H9 (cell line): ENCODE results near the gene SFXN5. TPM values are rescaled to one million over a fixed set of nuclear protein-coding genes. Genes with fewer than 3 reads are reported as not detected.

ENCODE experiments used
- DNase-seq: peaks from one replicate; pipeline ENCODE4 v3.0.0-alpha.2; 2017
- H2AFZ ChIP-seq: one replicate; pipeline ENCODE4 v1.6.1; 2013; ENCODE audit warnings: mild to moderate bottlenecking, low read length, control low read depth, moderate library complexity
- H2AK5ac ChIP-seq: 2 replicates; pipeline ENCODE4 v1.6.1; 2013; ENCODE audit warnings: low read length, control low read depth, mixed read lengths; ENCODE audit not compliant: insufficient read length
- H2BK120ac ChIP-seq: one replicate; pipeline ENCODE4 v1.6.1; 2013; ENCODE audit warnings: low read depth, mild to moderate bottlenecking, low read length, control low read depth, inconsistent platforms; ENCODE audit not compliant: poor library complexity, severe bottlenecking
- H2BK12ac ChIP-seq: 2 replicates; pipeline ENCODE4 v1.6.1; 2013; ENCODE audit warnings: low read length, control low read depth, mixed read lengths, low read depth; ENCODE audit not compliant: insufficient read length
- H2BK15ac ChIP-seq: 2 replicates; pipeline ENCODE4 v1.6.1; 2013; ENCODE audit warnings: low read depth, low read length, control low read depth
- H2BK20ac ChIP-seq: one replicate; pipeline ENCODE4 v1.6.1; 2013; ENCODE audit warnings: low read depth, mild to moderate bottlenecking, low read length, control low read depth, inconsistent platforms; ENCODE audit not compliant: poor library complexity, severe bottlenecking
- H2BK5ac ChIP-seq: 2 replicates; pipeline ENCODE4 v1.6.1; 2013; ENCODE audit warnings: low read length, control low read depth, mixed read lengths; ENCODE audit not compliant: insufficient read length
- H3K14ac ChIP-seq: 2 replicates; pipeline ENCODE4 v1.6.1; 2013; ENCODE audit warnings: low read length, control low read depth; ENCODE audit not compliant: insufficient read depth
- H3K18ac ChIP-seq: 2 replicates; pipeline ENCODE4 v1.6.1; 2013; ENCODE audit warnings: low read depth, mild to moderate bottlenecking, mixed read lengths, low read length, control low read depth; ENCODE audit not compliant: insufficient read length
- H3K23ac ChIP-seq: 2 replicates; pipeline ENCODE4 v1.6.1; 2013; ENCODE audit warnings: low read length, control low read depth, mixed read lengths, low read depth; ENCODE audit not compliant: insufficient read length
- H3K23me2 ChIP-seq: 2 replicates; pipeline ENCODE4 v1.6.1; 2013; ENCODE audit warnings: low read depth, mild to moderate bottlenecking, mixed read lengths, low read length, control low read depth; ENCODE audit not compliant: insufficient read length, poor library complexity, severe bottlenecking
- H3K27ac ChIP-seq: 2 replicates; pipeline ENCODE4 v1.5.1; 2013; ENCODE audit warnings: low read length, control low read depth, mixed read lengths, low read depth; ENCODE audit not compliant: insufficient read length
- H3K27me3 ChIP-seq: 2 replicates; pipeline ENCODE4 v1.6.1; 2013; ENCODE audit warnings: low read length, control low read depth, inconsistent platforms; ENCODE audit not compliant: insufficient read depth
- H3K4ac ChIP-seq: 2 replicates; pipeline ENCODE4 v1.6.1; 2013; ENCODE audit warnings: low read depth, mild to moderate bottlenecking, control low read depth, inconsistent platforms, low read length, moderate library complexity
- H3K4me1 ChIP-seq: 2 replicates; pipeline ENCODE4 v1.6.1; 2013; ENCODE audit warnings: low read length, control low read depth, inconsistent platforms; ENCODE audit not compliant: insufficient read depth
- H3K4me2 ChIP-seq: 2 replicates; pipeline ENCODE4 v1.6.1; 2013; ENCODE audit warnings: low read length, control low read depth, mixed read lengths; ENCODE audit not compliant: insufficient read length, insufficient read depth
- H3K56ac ChIP-seq: 2 replicates; pipeline ENCODE4 v1.6.1; 2013; ENCODE audit warnings: low read depth, mild to moderate bottlenecking, mixed read lengths, low read length, control low read depth; ENCODE audit not compliant: insufficient read length
- H3K79me1 ChIP-seq: 2 replicates; pipeline ENCODE4 v1.6.1; 2013; ENCODE audit warnings: low read depth, mild to moderate bottlenecking, moderate library complexity, low read length, control low read depth, inconsistent platforms; ENCODE audit not compliant: insufficient read depth, poor library complexity, severe bottlenecking
- H3K79me2 ChIP-seq: 2 replicates; pipeline ENCODE4 v1.6.1; 2013; ENCODE audit warnings: low read length, control low read depth, inconsistent platforms; ENCODE audit not compliant: insufficient read depth
- H3K9ac ChIP-seq: 2 replicates; pipeline ENCODE4 v1.6.1; 2013; ENCODE audit warnings: low read length, control low read depth, mixed read lengths; ENCODE audit not compliant: insufficient read length; ENCODE audit errors: extremely low read depth
- H3K9me3 ChIP-seq: one replicate; pipeline ENCODE4 v1.6.1; 2013; ENCODE audit warnings: low read depth, low read length, inconsistent platforms; ENCODE audit not compliant: control insufficient read depth
- H3T11ph ChIP-seq: one replicate; pipeline ENCODE4 v1.6.1; 2013; ENCODE audit warnings: mild to moderate bottlenecking, low read length, control low read depth, inconsistent platforms
- H4K20me1 ChIP-seq: one replicate; pipeline ENCODE4 v1.6.1; 2013; ENCODE audit not compliant: control insufficient read depth, insufficient read length, insufficient read depth
- H4K5ac ChIP-seq: 2 replicates; pipeline ENCODE4 v1.6.1; 2013; ENCODE audit warnings: low read depth, mild to moderate bottlenecking, mixed read lengths, low read length, control low read depth; ENCODE audit not compliant: insufficient read length
- H4K8ac ChIP-seq: replicated peaks from 2 replicates; pipeline ENCODE4 v1.6.1; 2013; ENCODE audit warnings: low read length, control low read depth, mixed read lengths, low read depth; ENCODE audit not compliant: insufficient read length
- H4K91ac ChIP-seq: 2 replicates; pipeline ENCODE4 v1.6.1; 2013; ENCODE audit warnings: low read depth, mild to moderate bottlenecking, moderate library complexity, mixed read lengths, low read length, control low read depth; ENCODE audit not compliant: insufficient read length
- H3K27ac Mint-ChIP-seq, 3 experiments: 2 replicates in 2 of 3; 3 replicates in 1 of 3; pipeline ENCODE4 v1.8.0; 2020 to 2021; ENCODE audit warnings: mixed read lengths in 3 of 3, mild to moderate bottlenecking in 1 of 3, moderate library complexity in 1 of 3
- H3K27me3 Mint-ChIP-seq: 2 replicates; pipeline ENCODE4 v1.8.0; 2021; ENCODE audit warnings: low read depth, mild to moderate bottlenecking, moderate library complexity, mixed read lengths
- H3K36me3 Mint-ChIP-seq, 3 experiments: 2 replicates in 2 of 3; 3 replicates in 1 of 3; pipeline ENCODE4 v1.8.0; 2020 to 2021; ENCODE audit warnings: low read depth in 3 of 3, mixed read lengths in 3 of 3; ENCODE audit not compliant: insufficient read depth in 1 of 3
- H3K4me1 Mint-ChIP-seq, 2 experiments: 2 replicates each; pipeline ENCODE4 v1.8.0; 2020; ENCODE audit warnings: mixed read lengths in 2 of 2
- H3K4me3 Mint-ChIP-seq, 2 experiments: 2 replicates in 1 of 2; 3 replicates in 1 of 2; pipeline ENCODE4 v1.8.0; 2020 to 2021; ENCODE audit warnings: mild to moderate bottlenecking in 2 of 2, mixed read lengths in 2 of 2, moderate library complexity in 1 of 2
- H3K9me3 Mint-ChIP-seq, 2 experiments: 2 replicates in 1 of 2; 3 replicates in 1 of 2; pipeline ENCODE4 v1.8.0; 2020; ENCODE audit warnings: mild to moderate bottlenecking in 2 of 2, mixed read lengths in 2 of 2, moderate library complexity in 1 of 2
- CTCF ChIP-seq: fragments of 200-600 bp; sonication (generic); conservative IDR thresholded peaks from 3 replicates; pipeline ENCODE4 v1.8.0; 2021; ENCODE audit warnings: antibody characterized with exemption, mild to moderate bottlenecking
- WGBS: extraction: QIAGEN DNeasy Blood & Tissue Kit; methylation state at CpG from one replicate; pipeline ENCODE4 v1.1.7; 2013; ENCODE audit warnings: missing lambda C conversion rate, low lambda C conversion rate, mixed read lengths; ENCODE audit not compliant: insufficient read length; ENCODE audit errors: extremely low coverage; 5-methylcytosine and 5-hydroxymethylcytosine counted together
- total RNA-seq: library from RNA; stranded (reverse); gene quantifications from 2 replicates; pipeline ENCODE4 v1.2.1, GENCODE V29; 2021

SFXN5 gene
- total RNA-seq, 1 experiment from 2014 or later = 30.9 TPM

GRCh38 chr2:72965016-72965415 lies 106.5 kb downstream of the SFXN5 start:
- no peaks in the 10 kb centered on the region; the same call in 1 of the 2 replicates for H3K27me3 ChIP-seq
- no peak for TF ChIP-seq CTCF
- peaks cover 12% of the 10 kb centered on the region for H3K27me3 Mint-ChIP-seq
- H4K5ac ChIP-seq = no peak overlapping the region
- no peaks in the 10 kb centered on the region for H3K23me2 ChIP-seq
- no peaks in the 10 kb centered on the region for H3K79me2 ChIP-seq
- H3K9me3 Mint-ChIP-seq = no peaks in the 10 kb centered on the region
- H4K8ac ChIP-seq = no peak overlapping the region
- no CpG with 5 or more reads among the region's 12 CpGs for WGBS
- no peak overlapping the region for H2BK5ac ChIP-seq
- H3K27ac Mint-ChIP-seq = 0 out of 7 replicates have a peak overlapping the region, but pooled peaks of 1 of the 3 experiments have one; percentile 11
- H3K23ac ChIP-seq = no peak overlapping the region
- no peak overlapping the region for H3K27ac ChIP-seq
- no peak overlapping the region for H4K91ac ChIP-seq
- no peak overlapping the region for H2AK5ac ChIP-seq
- no peak overlapping the region for H2BK15ac ChIP-seq
- H3K4me2 ChIP-seq = no peak overlapping the region
- no peak overlapping the region for H2AFZ ChIP-seq
- H3K56ac ChIP-seq = no peak overlapping the region
- no peak overlapping the region for H3K4me3 Mint-ChIP-seq
- no peak overlapping the region for H3T11ph ChIP-seq
- no peak for DNase-seq
- H2BK120ac ChIP-seq = no peak overlapping the region
- H2BK12ac ChIP-seq = no peak overlapping the region
- no peak overlapping the region for H3K14ac ChIP-seq
- no peak overlapping the region for H3K4ac ChIP-seq
- peaks cover 46 to 51% of the 10 kb centered on the region in 2 experiments for H3K4me1 Mint-ChIP-seq
- H3K9ac ChIP-seq = no peak overlapping the region
- no peaks in the 10 kb centered on the region for H3K9me3 ChIP-seq
- no peaks in the 10 kb centered on the region for H3K79me1 ChIP-seq
- H2BK20ac ChIP-seq = no peak overlapping the region
- H3K36me3 Mint-ChIP-seq = peaks cover 5 to 17% (median 10%) of the 10 kb centered on the region in 3 experiments; a peak in 4 of 7 replicates
- H4K20me1 ChIP-seq = no peaks in the 10 kb centered on the region
- no peak overlapping the region for H3K18ac ChIP-seq
- H3K4me1 ChIP-seq = peaks cover 14% of the 10 kb centered on the region; the same call in 1 of the 2 replicates
